NCI-H446 (cell line): Measurements from ENCODE around the gene TAS2R50.

Experiments
- DNase-seq, 2 experiments: peaks; one replicate each; lab custom pipeline; 2025; lab: John Stamatoyannopoulos, UW

TAS2R50 gene

DNA sequence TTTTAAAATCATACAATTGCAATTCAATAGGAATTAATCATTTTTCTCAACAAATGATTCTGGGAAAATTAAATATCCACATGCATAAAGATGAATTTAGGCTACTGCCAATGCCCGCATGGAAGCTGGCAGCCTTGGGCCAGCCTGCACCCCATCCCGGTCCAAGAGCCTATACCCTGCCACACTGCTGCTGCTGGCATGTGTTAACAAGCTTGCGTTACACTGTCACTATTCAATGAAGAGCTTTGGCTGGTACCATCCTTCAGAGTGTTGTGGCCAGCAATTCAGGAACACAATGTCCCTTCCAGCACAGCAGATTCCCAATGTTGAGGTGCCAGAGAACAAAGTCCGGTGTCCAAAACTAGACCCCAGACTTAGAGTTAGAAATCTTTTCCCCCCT lies 34.1 kb downstream of the TAS2R50 start:
- no peak for DNase-seq

DNA sequence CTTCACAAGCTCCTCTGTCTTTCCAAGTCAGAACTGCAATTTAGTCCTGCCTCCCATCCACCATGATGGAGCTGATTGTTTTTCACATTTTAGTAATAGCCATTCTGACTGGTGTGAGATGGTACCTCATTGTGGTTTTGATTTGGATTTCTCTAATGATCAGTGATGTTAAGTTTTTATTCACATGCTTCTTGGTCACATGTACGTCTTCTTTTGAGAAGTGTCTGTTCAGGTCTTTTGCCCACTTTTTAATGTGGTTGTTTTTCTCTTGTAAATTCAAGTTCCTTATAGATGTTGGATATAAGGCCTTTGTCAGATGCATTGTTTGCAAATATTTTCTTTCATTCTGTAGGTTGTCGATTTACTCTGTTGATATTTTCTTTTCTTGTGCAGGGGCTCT lies 43.5 kb downstream of the TAS2R50 start:
- DNase-seq, result no peak

DNA sequence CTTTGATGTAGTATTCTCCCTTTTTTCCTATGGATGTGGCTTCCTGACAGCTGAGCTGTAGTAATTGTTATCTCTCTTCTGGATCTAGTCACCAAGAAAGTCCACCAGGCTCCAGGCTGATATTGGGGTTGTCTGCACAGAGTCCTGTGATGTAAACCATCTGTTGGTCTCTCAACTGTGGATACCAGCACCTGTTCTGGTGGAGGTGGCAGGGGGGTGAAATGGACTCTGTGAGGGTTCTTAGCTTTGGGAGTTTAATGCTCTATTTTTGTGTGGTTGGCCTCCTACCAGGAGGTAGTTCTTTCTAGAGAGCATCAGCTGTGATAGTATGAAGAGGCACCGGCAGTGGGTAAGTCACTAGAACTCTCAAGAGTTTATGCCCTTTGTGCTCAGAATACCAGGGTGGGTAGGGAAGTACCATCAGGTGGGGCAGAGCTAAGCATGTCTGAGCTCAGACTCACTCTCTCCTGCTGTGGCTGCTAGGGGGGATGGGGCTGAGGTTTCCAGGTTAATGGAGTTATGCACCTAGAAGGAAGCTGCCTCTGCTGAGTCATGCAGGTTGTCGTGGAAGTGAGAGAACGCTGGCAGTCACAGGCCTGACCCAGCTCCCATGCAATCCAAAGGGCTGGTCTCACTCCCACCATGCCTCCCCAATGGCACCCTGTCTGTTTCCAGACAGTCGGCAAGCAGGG lies 44.6 kb downstream of the TAS2R50 start:
- no peak for DNase-seq

DNA sequence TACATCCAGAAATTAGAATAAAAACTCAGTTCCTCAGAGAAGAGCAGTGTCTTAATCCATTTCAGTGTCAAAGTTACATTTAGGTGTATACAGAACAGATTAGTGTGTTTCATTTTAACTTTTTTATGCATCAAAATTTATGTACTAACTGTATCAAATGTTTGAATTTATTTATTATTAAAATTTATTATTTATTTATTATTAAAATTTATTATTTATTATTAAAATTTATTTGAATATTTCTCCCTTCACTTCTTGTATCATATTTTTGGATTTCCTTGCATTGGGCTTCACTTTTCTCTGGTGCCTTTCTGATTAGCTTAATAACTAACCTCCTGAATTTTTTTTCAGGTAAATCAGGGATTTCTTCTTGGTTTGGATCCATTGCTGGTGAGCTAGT lies 45.3 kb downstream of the TAS2R50 start:
- DNase-seq, result no peak

DNA sequence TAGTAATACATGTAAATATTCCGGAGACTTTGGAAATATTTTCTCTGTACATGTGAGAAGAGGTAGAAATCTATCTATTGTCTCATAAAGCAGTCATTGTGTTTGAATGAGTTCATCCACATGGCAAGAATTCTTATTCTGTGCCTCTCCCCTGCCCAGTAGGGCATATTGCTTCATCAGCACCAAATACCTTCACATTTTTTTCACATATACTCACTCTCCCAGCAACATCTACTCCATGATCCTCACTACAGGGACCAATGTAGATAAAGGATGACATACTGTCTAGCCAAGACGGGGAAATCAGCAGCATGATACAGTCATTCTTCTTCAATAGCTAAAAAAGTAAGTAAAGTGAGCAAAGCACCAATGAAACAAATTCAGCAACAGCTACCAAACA lies 46.3 kb downstream of the TAS2R50 start:
- DNase-seq, result no peak

DNA sequence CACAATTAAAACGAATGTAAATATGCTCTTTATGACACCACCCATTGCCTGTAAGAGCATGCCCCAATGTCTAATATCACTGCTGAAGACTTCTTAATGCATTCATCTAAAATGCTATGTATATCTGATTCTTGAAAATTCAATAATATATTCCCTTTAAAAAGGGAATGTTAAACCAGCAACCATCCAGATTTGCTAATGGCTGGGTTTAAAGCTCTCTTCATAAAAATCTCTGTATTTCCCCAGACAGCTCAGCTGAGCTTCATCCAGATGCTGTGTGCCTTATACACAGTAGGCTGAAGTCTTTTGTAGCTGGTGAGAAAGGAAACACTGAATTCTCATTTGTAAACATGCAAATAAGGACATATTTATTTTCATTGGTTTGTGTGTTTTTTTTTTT lies 47.5 kb downstream of the TAS2R50 start, which contains the start of gene TAS2R14:
TSS of gene TAS2R14 (minus strand) at position 101 of the 400 bp plus-strand sequence. CDS start at position 45, 56 bp downstream.
- DNase-seq, result no peak

DNA sequence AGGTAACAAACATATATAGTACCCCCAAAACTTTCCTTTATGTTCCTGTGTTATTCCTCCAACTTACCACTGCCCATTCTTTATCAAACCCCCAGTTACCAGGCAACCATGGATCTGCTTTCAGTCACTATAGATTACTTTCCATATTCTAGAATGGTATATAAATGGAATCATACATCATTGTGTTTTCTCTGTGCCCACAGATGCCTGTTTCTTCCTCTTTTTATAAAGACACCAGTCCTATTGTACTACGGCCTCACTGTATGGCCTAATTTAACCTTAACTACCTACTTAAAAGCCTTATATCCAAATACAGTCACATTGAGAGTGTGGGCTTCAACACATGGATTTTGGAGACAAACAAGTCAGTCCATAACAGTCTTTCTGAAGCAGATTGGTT lies 50.2 kb downstream of the TAS2R50 start:
- DNase-seq, result no peak
